Thyroid gland (tissue), 4 donors: ENCODE results near the gene RHOJ.

Source experiments
- POLR2A ChIP-seq, 2 donors: fragments of 450-650 bp; IDR thresholded peaks; one replicate each; pipeline ENCODE4 v1.6.1; 2017; ENCODE audit warnings: antibody characterized with exemption in 2 of 2, mild to moderate bottlenecking in 2 of 2, moderate library complexity in 1 of 2
- TF ChIP-seq, protein P1 (sequence below), 6 experiments: fragments of 200-600 bp in 3 of 6; fragments of 450-650 bp in 3 of 6; sonication (generic) in 3 of 6; IDR thresholded peaks; one replicate each; pipeline ENCODE4 v1.5.1; 2016 to 2019; ENCODE audit warnings: antibody characterized with exemption in 6 of 6, mild to moderate bottlenecking in 2 of 6, inconsistent platforms in 1 of 6, moderate library complexity in 1 of 6

DNA sequence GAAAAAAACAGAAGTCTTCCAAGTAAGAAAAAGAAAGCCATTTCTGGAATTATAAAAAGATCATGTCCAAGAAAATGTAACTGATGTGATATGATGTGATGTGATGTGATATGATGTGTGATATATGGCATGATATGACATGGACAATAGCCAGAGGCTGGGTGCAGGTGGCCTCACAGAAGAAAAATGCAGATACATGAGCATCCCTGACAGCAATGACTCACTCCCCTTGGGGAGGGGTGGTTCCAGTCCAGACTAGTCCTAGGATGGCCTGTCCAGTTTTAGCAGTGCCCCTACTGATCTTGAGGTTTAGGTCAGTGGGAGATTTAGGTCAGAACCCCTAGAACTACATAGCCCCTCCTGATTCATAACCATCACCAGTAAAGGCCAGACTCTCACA, 3.5 kb upstream of the RHOJ start:
- TF ChIP-seq, protein P1, sequence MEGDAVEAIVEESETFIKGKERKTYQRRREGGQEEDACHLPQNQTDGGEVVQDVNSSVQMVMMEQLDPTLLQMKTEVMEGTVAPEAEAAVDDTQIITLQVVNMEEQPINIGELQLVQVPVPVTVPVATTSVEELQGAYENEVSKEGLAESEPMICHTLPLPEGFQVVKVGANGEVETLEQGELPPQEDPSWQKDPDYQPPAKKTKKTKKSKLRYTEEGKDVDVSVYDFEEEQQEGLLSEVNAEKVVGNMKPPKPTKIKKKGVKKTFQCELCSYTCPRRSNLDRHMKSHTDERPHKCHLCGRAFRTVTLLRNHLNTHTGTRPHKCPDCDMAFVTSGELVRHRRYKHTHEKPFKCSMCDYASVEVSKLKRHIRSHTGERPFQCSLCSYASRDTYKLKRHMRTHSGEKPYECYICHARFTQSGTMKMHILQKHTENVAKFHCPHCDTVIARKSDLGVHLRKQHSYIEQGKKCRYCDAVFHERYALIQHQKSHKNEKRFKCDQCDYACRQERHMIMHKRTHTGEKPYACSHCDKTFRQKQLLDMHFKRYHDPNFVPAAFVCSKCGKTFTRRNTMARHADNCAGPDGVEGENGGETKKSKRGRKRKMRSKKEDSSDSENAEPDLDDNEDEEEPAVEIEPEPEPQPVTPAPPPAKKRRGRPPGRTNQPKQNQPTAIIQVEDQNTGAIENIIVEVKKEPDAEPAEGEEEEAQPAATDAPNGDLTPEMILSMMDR (IDR thresholded peaks at IDR 0.05), result no peak
- no peak for TF ChIP-seq POLR2A (IDR thresholded peaks at IDR 0.05)
